IMR-90 (cell line): ENCODE results near the gene CIDEC. TPM values are rescaled to one million over a fixed set of nuclear protein-coding genes. Genes with fewer than 3 reads are reported as not detected.

Source experiments
- ATAC-seq: fragments of 200-7000 bp; cut with Tn5 transposase; 2 replicates; pipeline ENCODE4 v1.9.1; 2020; ENCODE audit warnings: low read depth, mild to moderate bottlenecking, moderate library complexity
- BruUV-seq: library from RNA; stranded (reverse); fragments of 400-500 nt; replicated peaks from 2 replicates; lab custom pipeline; 2021; lab: Mats Ljungman, UMichigan
- CTCF ChIA-PET: fragments of 300-600 bp; formaldehyde crosslinking; extraction: SDS; loops from one replicate; lab custom pipeline; 2021; ENCODE audit warnings: antibody characterized with exemption; lab: Yijun Ruan, JAX
- POLR2A ChIA-PET: fragments of 300-600 bp; sonication (Branson Sonifier 250); formaldehyde crosslinking; loops from one replicate; lab custom pipeline; 2022; ENCODE audit warnings: antibody characterized with exemption; ENCODE audit not compliant: unreplicated experiment; lab: Charles Lee
- DNase-seq: peaks from one replicate; pipeline ENCODE4 v3.0.0; 2013
- H2AFZ ChIP-seq: replicated peaks from 2 replicates; pipeline ENCODE3; 2013; ENCODE audit warnings: low read length, mild to moderate bottlenecking; ENCODE audit not compliant: poor library complexity
- H2AK5ac ChIP-seq: 2 replicates; pipeline ENCODE4 v1.6.1; 2013; ENCODE audit warnings: low read depth, low read length, inconsistent platforms
- H2AK9ac ChIP-seq: replicated peaks from 2 replicates; pipeline ENCODE3; 2013; ENCODE audit warnings: mild to moderate bottlenecking, low read depth, low read length, moderate library complexity; ENCODE audit not compliant: poor library complexity
- H2BK120ac ChIP-seq: 2 replicates; pipeline ENCODE4 v1.6.1; 2013; ENCODE audit warnings: low read depth, low read length, inconsistent platforms
- H2BK15ac ChIP-seq: 3 replicates; pipeline ENCODE4 v1.6.1; 2013; ENCODE audit warnings: low read depth, low read length, inconsistent platforms
- H2BK20ac ChIP-seq: 2 replicates; pipeline ENCODE4 v1.6.1; 2013; ENCODE audit warnings: low read depth, mild to moderate bottlenecking, inconsistent platforms, low read length, moderate library complexity
- H2BK5ac ChIP-seq: 2 replicates; pipeline ENCODE4 v1.6.1; 2013; ENCODE audit warnings: mild to moderate bottlenecking, low read depth, low read length, inconsistent platforms; ENCODE audit not compliant: poor library complexity, severe bottlenecking
- H3K14ac ChIP-seq: replicated peaks from 2 replicates; pipeline ENCODE4 v1.6.1; 2013; ENCODE audit warnings: low read depth, low read length, inconsistent platforms
- H3K18ac ChIP-seq: 2 replicates; pipeline ENCODE4 v1.6.1; 2013; ENCODE audit warnings: low read depth, low read length, control low read depth
- H3K23ac ChIP-seq: 2 replicates; pipeline ENCODE4 v1.6.1; 2013; ENCODE audit warnings: low read depth, low read length, inconsistent platforms
- H3K27ac ChIP-seq: 2 replicates; pipeline ENCODE4 v1.5.1; 2013; ENCODE audit warnings: mild to moderate bottlenecking, control low read depth, low read length; ENCODE audit not compliant: insufficient read depth
- H3K27me3 ChIP-seq: 2 replicates; pipeline ENCODE4 v1.6.1; 2013; ENCODE audit warnings: low read length; ENCODE audit not compliant: control insufficient read depth, insufficient read depth
- H3K36me3 ChIP-seq: 2 replicates; pipeline ENCODE4 v1.6.1; 2013; ENCODE audit warnings: low read length, mixed read lengths; ENCODE audit not compliant: control insufficient read depth, insufficient read depth
- H3K4ac ChIP-seq: 2 replicates; pipeline ENCODE4 v1.6.1; 2013; ENCODE audit warnings: low read depth, low read length, inconsistent platforms
- H3K4me1 ChIP-seq: 2 replicates; pipeline ENCODE4 v1.6.1; 2013; ENCODE audit warnings: low read length, mixed read lengths; ENCODE audit not compliant: control insufficient read depth, insufficient read depth
- H3K4me2 ChIP-seq: 2 replicates; pipeline ENCODE4 v1.6.1; 2013; ENCODE audit warnings: low read depth, mild to moderate bottlenecking, control low read depth, low read length, moderate library complexity
- H3K4me3 ChIP-seq: 2 replicates; pipeline ENCODE4 v1.5.1; 2013; ENCODE audit warnings: low read depth, mild to moderate bottlenecking, control low read depth, low read length, moderate library complexity; ENCODE audit not compliant: insufficient read depth
- H3K56ac ChIP-seq: 2 replicates; pipeline ENCODE4 v1.6.1; 2013; ENCODE audit warnings: low read length, inconsistent platforms; ENCODE audit not compliant: insufficient read depth; ENCODE audit errors: extremely low read depth
- H3K79me1 ChIP-seq, 2 experiments: 2 replicates each; pipeline ENCODE4 v1.6.1; 2013; ENCODE audit warnings: low read length in 2 of 2, inconsistent platforms in 1 of 2, low read depth in 1 of 2
- H3K9ac ChIP-seq: 2 replicates; pipeline ENCODE4 v1.6.1; 2013; ENCODE audit warnings: low read depth, low read length, control low read depth
- H3K9me1 ChIP-seq: 2 replicates; pipeline ENCODE4 v1.6.1; 2013; ENCODE audit warnings: low read length, inconsistent platforms; ENCODE audit not compliant: insufficient read depth
- H3K9me3 ChIP-seq: 2 replicates; pipeline ENCODE4 v1.6.1; 2013; ENCODE audit warnings: low read length; ENCODE audit not compliant: control insufficient read depth, insufficient read depth
- H4K20me1 ChIP-seq: 2 replicates; pipeline ENCODE4 v1.6.1; 2013; ENCODE audit warnings: low read length, inconsistent platforms; ENCODE audit not compliant: insufficient read depth
- H4K5ac ChIP-seq: 2 replicates; pipeline ENCODE4 v1.6.1; 2013; ENCODE audit warnings: mild to moderate bottlenecking, low read depth, low read length, control low read depth
- H4K8ac ChIP-seq, 2 experiments: 2 replicates each; pipeline ENCODE4 v1.6.1; 2013; ENCODE audit warnings: low read depth in 2 of 2, low read length in 2 of 2, control low read depth in 1 of 2, inconsistent platforms in 1 of 2
- H4K91ac ChIP-seq: 2 replicates; pipeline ENCODE4 v1.6.1; 2013; ENCODE audit warnings: low read depth, low read length, inconsistent platforms; ENCODE audit not compliant: insufficient read depth
- BHLHE40 ChIP-seq: fragments of 150-350 bp; IDR thresholded peaks from 2 replicates; pipeline ENCODE4 v1.6.1; 2016; ENCODE audit warnings: mild to moderate bottlenecking, low read depth, low read length
- FOS ChIP-seq: fragments of 150-350 bp; IDR thresholded peaks from 2 replicates; pipeline ENCODE4 v1.6.1; 2016; ENCODE audit warnings: low read depth, low read length
- MAFK ChIP-seq: IDR thresholded peaks from 2 replicates; pipeline ENCODE4 v1.6.1; 2012; ENCODE audit warnings: low read depth, low read length, improper control_type of control experiment
- MAZ ChIP-seq: IDR thresholded peaks from 2 replicates; pipeline ENCODE4 v1.6.1; 2012; ENCODE audit warnings: low read depth, mild to moderate bottlenecking, low read length, improper control_type of control experiment, moderate library complexity, borderline replicate concordance
- NFE2L2 ChIP-seq: fragments of 150-350 bp; IDR thresholded peaks from 2 replicates; pipeline ENCODE4 v1.6.1; 2016; ENCODE audit warnings: low read depth, mild to moderate bottlenecking, low read length
- WGBS, 2 experiments: methylation state at CpG; one replicate each; pipeline versions ENCODE4 v1.1.5 to v1.1.7; 2013; ENCODE audit warnings: missing lambda C conversion rate in 2 of 2; ENCODE audit not compliant: insufficient read length in 1 of 2; ENCODE audit errors: extremely low coverage in 2 of 2; 5-methylcytosine and 5-hydroxymethylcytosine counted together
- dilution Hi-C: fragments of 300-500 bp; cut with HindIII; formaldehyde crosslinking; loops from one replicate; pipeline ENCODE4 v1.14.3; 2018; ENCODE audit warnings: low sequenced_read_pairs; ENCODE audit not compliant: unreplicated experiment
- in situ Hi-C: fragments of 300-500 bp; cut with MboI; formaldehyde crosslinking; loops from 3 replicates; pipeline ENCODE4 v1.14.3; 2019; ENCODE audit warnings: low sequenced_read_pairs, inconsistent platforms, mixed read lengths
- intact Hi-C: fragments of 100-400 bp; cut with micrococcal nuclease; formaldehyde crosslinking; loops from 2 replicates; pipeline ENCODE4 v1.10.0; 2022
- polyA plus RNA-seq, 3 experiments: library from polyadenylated mRNA; depleted of rRNA; stranded (reverse); fragments of >200 nt; gene quantifications; 2 replicates each; pipeline ENCODE4 v1.2.3, GENCODE V29; 2012; ENCODE audit warnings: low replicate concordance in 1 of 3
- total RNA-seq: library from RNA; depleted of rRNA; stranded (reverse); fragments of >200 nt; gene quantifications from 2 replicates; pipeline ENCODE4 v1.2.3, GENCODE V29; 2012

Gene CIDEC
- total and polyA plus RNA-seq, 2 of the 4 experiments (the other 2 are of a cell fraction): 0.09 TPM; not detected in 1

- intact Hi-C loops: no loop called here
- DNase-seq: peak; percentile 52
- dilution Hi-C loops: no loop called here
Observed at GRCh38 chr3:9903238-9903624, 23.2 kb upstream of the CIDEC start.

More at GRCh38 chr3:9903238-9903624, 23.2 kb upstream of the CIDEC start:
- peak overlapping the region; percentile 70; the same call in 1 of the 2 replicates for H2AK5ac ChIP-seq
- ChIA-PET POLR2A (no interaction called here), CTCF (interaction anchor here (1.3 kb wide), 1 partner anchor 11 kb away, joined by 3 read pairs; no protein-coding TSS in a partner anchor)
- in situ Hi-C loops: no loop called here
- no peaks in the 10 kb centered on the region for H4K20me1 ChIP-seq
- H3K9ac ChIP-seq: peak overlapping the region; percentile 29; the same call in 1 of the 2 replicates
- H3K27me3 ChIP-seq: no peaks in the 10 kb centered on the region
- peak overlapping the region; percentile 80 for H2BK20ac ChIP-seq
- peaks cover 0 to 20% of the 10 kb centered on the region in 2 experiments; a peak in 2 of 4 replicates for H3K79me1 ChIP-seq
- no peaks in the 10 kb centered on the region for H3K36me3 ChIP-seq
- peak; percentile 78 for ATAC-seq
- H3K23ac ChIP-seq: peak overlapping the region; percentile 91
- H3K18ac ChIP-seq: peak overlapping the region; percentile 67
- no TSS peak for BruUV-seq
- H3K14ac ChIP-seq: peak overlapping the region; percentile 78
- H3K27ac ChIP-seq: peak overlapping the region; percentile 56
- H2AFZ ChIP-seq: peak overlapping the region; percentile 90
- H3K4me1 ChIP-seq: peaks cover 11% of the 10 kb centered on the region
- WGBS, 2 experiments: 8% methylated on average over 2 of the region's 4 CpGs; no CpG with 5 or more reads in 1 of the 2 experiments
- no peak overlapping the region for H3K4me3 ChIP-seq
- H3K56ac ChIP-seq: no peak overlapping the region
- H4K5ac ChIP-seq: peak overlapping the region; percentile 94
- peak overlapping the region; percentile 89 for H2AK9ac ChIP-seq
- peak overlapping the region; percentile 69; the same call in 2 of the 3 replicates for H2BK15ac ChIP-seq
- H3K9me1 ChIP-seq: peaks cover 17% of the 10 kb centered on the region
- H3K4ac ChIP-seq: peak overlapping the region; percentile 80
- peak overlapping the region; percentile 57 for H4K91ac ChIP-seq
- TF ChIP-seq MAZ (peak; percentile 21; the same call in 1 of the 2 replicates), BHLHE40 (no peak), FOS (no peak), MAFK (peak; percentile 48), NFE2L2 (no peak)
- no peaks in the 10 kb centered on the region for H3K9me3 ChIP-seq
- peak overlapping the region; percentile 69 for H2BK5ac ChIP-seq
- H3K4me2 ChIP-seq: peak overlapping the region; percentile 72
- peak overlapping the region; percentile 60 for H2BK120ac ChIP-seq
- H4K8ac ChIP-seq: peak overlapping the region; percentile 57 to 88
